WTC11 (cell line): ENCODE measurements around the gene MAP7. TPM values are rescaled to one million over a fixed set of nuclear protein-coding genes. Genes with fewer than 3 reads are reported as not detected.

Experiments used
- ATAC-seq: fragments of 200-7000 bp; cut with Tn5 transposase; 2 replicates; pipeline ENCODE4 v1.10.0; 2021; ENCODE audit warnings: mild to moderate bottlenecking, moderate library complexity
- CTCF ChIA-PET: fragments of 300-600 bp; sonication (Branson Sonifier 250); formaldehyde crosslinking; loops from one replicate; lab custom pipeline; 2021; ENCODE audit warnings: antibody characterized with exemption; lab: Charles Lee
- POLR2A ChIA-PET: fragments of 350-600 bp; sonication (Branson Sonifier 250); formaldehyde crosslinking; loops from one replicate; lab custom pipeline; 2021; ENCODE audit warnings: antibody characterized with exemption; lab: Charles Lee
- DNase-seq: peaks from one replicate; pipeline ENCODE4 v3.0.0; 2021; ENCODE audit warnings: low spot score
- H3K27ac Mint-ChIP-seq: 2 replicates; pipeline ENCODE4 v1.8.0; 2021; ENCODE audit warnings: mixed read lengths
- H3K27me3 Mint-ChIP-seq: 2 replicates; pipeline ENCODE4 v1.8.0; 2021; ENCODE audit warnings: low read depth, mild to moderate bottlenecking, moderate library complexity, mixed read lengths
- H3K36me3 Mint-ChIP-seq: 2 replicates; pipeline ENCODE4 v1.8.0; 2021; ENCODE audit warnings: mixed read lengths
- H3K4me1 Mint-ChIP-seq: 2 replicates; pipeline ENCODE4 v1.8.0; 2022; ENCODE audit warnings: mixed read lengths
- H3K4me3 Mint-ChIP-seq: 2 replicates; pipeline ENCODE4 v1.8.0; 2021; ENCODE audit warnings: mild to moderate bottlenecking, moderate library complexity, mixed read lengths
- H3K9me3 Mint-ChIP-seq: 2 replicates; pipeline ENCODE4 v1.8.0; 2021; ENCODE audit warnings: mixed read lengths
- CREM ChIP-seq: sonication (generic); formaldehyde crosslinking; IDR thresholded peaks from 2 replicates; pipeline ENCODE4 v1.8.1; 2022; ENCODE audit warnings: mild to moderate bottlenecking, missing genetic modification reagents, moderate library complexity
- ESRRA ChIP-seq: sonication (generic); formaldehyde crosslinking; IDR thresholded peaks from 2 replicates; pipeline ENCODE4 v1.8.1; 2022; ENCODE audit warnings: mild to moderate bottlenecking, missing genetic modification reagents, borderline replicate concordance
- KAT7 ChIP-seq: sonication (generic); formaldehyde crosslinking; IDR thresholded peaks from 2 replicates; pipeline ENCODE4 v1.8.1; 2023; ENCODE audit warnings: missing genetic modification reagents, mild to moderate bottlenecking, borderline replicate concordance
- MYBL2 ChIP-seq: sonication (generic); formaldehyde crosslinking; IDR thresholded peaks from 2 replicates; pipeline ENCODE4 v1.8.1; 2023; ENCODE audit warnings: mild to moderate bottlenecking, moderate library complexity, missing genetic modification reagents
- NR2C2 ChIP-seq: sonication (generic); formaldehyde crosslinking; IDR thresholded peaks from 2 replicates; pipeline ENCODE4 v1.8.0; 2022; ENCODE audit warnings: mild to moderate bottlenecking, missing genetic modification reagents
- NR3C1 ChIP-seq: sonication (generic); formaldehyde crosslinking; conservative IDR thresholded peaks from 2 replicates; pipeline ENCODE4 v1.8.1; 2023; ENCODE audit warnings: low read depth, mild to moderate bottlenecking, missing genetic modification reagents
- SP1 ChIP-seq: sonication (generic); formaldehyde crosslinking; conservative IDR thresholded peaks from 2 replicates; pipeline ENCODE4 v1.8.1; 2022; ENCODE audit warnings: missing genetic modification reagents
- ZNF232 ChIP-seq: sonication (generic); formaldehyde crosslinking; IDR thresholded peaks from 2 replicates; pipeline ENCODE4 v1.8.0; 2022; ENCODE audit warnings: mild to moderate bottlenecking, missing genetic modification reagents
- ZNF263 ChIP-seq: sonication (generic); formaldehyde crosslinking; IDR thresholded peaks from 2 replicates; pipeline ENCODE4 v1.8.1; 2022; ENCODE audit warnings: low read depth, mild to moderate bottlenecking, moderate library complexity, missing genetic modification reagents
- ZNF317 ChIP-seq: sonication (generic); formaldehyde crosslinking; IDR thresholded peaks from 2 replicates; pipeline ENCODE4 v1.8.1; 2023; ENCODE audit warnings: low read depth, mild to moderate bottlenecking, moderate library complexity, missing genetic modification reagents, borderline replicate concordance
- ZNF396 ChIP-seq: fragments of 250-450 bp; sonication (Bioruptor Pico); IDR thresholded peaks from 2 replicates; pipeline ENCODE4 v1.8.0; 2021; ENCODE audit warnings: mild to moderate bottlenecking, moderate library complexity, borderline replicate concordance
- ZNF416 ChIP-seq: fragments of 250-450 bp; sonication (Bioruptor Pico); IDR thresholded peaks from 2 replicates; pipeline ENCODE4 v1.9.0; 2021; ENCODE audit warnings: mild to moderate bottlenecking, inconsistent platforms
- ZNF423 ChIP-seq: fragments of 250-450 bp; sonication (Bioruptor Pico); IDR thresholded peaks from 2 replicates; pipeline ENCODE4 v2.1.2; 2022; ENCODE audit warnings: mild to moderate bottlenecking, moderate library complexity
- total RNA-seq: library from RNA; stranded (reverse); gene quantifications from 3 replicates; pipeline ENCODE4 v1.2.3, GENCODE V29; 2021
- TF ChIP-seq, protein P1 (sequence below): fragments of 250-450 bp; sonication (Bioruptor Pico); IDR thresholded peaks from 2 replicates; pipeline ENCODE4 v1.9.0; 2021; ENCODE audit warnings: mild to moderate bottlenecking, borderline replicate concordance
- TF ChIP-seq, protein P2 (sequence below): sonication (generic); formaldehyde crosslinking; IDR thresholded peaks from 2 replicates; pipeline ENCODE4 v1.8.1; 2023; ENCODE audit warnings: mild to moderate bottlenecking, moderate library complexity, missing genetic modification reagents
- TF ChIP-seq, protein P3 (sequence below): sonication (generic); formaldehyde crosslinking; IDR thresholded peaks from 2 replicates; pipeline ENCODE4 v1.8.0; 2022; ENCODE audit warnings: mild to moderate bottlenecking, missing genetic modification reagents

MAP7 gene
- total RNA-seq, 1 experiment from 2014 or later, result 56.6 TPM

DNA sequence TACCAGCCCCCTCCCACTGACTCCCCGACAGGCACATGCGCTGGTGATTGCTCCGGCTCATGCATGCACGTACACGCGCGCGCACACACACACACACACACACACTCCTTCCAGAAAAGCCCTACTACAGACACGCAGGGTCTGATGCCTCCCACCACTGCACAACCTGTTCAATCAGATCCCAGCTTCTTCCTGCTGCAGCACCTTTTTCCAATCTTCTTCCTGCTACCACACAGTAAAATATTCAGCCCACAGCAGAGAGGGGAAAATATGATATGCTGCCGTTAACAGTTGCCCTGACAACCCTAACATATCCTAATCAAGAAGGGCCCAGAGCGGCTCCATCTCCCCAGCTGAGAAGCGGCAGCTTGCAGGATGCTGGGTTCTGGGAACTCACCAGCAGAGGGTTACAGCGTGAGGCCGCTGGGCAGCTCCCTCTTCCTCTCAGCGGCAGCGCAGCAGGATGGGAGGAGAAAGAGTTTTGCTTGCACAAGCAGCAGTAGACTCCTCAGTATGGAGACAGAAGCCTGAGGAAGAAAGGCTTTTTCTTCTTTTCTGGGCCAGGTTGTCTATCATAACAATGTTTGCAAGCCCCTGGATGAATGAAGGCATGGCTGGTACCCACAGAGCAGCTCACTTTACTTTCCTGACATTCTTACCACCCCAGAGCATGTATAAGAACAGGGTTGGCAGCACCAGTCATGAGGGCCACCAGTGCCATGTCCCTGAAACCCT lies 23.9 kb downstream of the MAP7 start:
- Mint-ChIP-seq H3K27me3 (no peaks in the 10 kb centered on the region), H3K4me3 (peak overlapping the region; percentile 38), H3K9me3 (no peaks in the 10 kb centered on the region), H3K27ac (peak overlapping the region; percentile 42; the same call in 1 of the 2 replicates), H3K4me1 (peaks cover 60% of the 10 kb centered on the region), H3K36me3 (no peaks in the 10 kb centered on the region)
- ATAC-seq, result peak; percentile 92
- peak; percentile 50; the same call in 1 of the 2 replicates for TF ChIP-seq ZNF423 (CRISPR knock-in tag)
- TF ChIP-seq, protein P1, sequence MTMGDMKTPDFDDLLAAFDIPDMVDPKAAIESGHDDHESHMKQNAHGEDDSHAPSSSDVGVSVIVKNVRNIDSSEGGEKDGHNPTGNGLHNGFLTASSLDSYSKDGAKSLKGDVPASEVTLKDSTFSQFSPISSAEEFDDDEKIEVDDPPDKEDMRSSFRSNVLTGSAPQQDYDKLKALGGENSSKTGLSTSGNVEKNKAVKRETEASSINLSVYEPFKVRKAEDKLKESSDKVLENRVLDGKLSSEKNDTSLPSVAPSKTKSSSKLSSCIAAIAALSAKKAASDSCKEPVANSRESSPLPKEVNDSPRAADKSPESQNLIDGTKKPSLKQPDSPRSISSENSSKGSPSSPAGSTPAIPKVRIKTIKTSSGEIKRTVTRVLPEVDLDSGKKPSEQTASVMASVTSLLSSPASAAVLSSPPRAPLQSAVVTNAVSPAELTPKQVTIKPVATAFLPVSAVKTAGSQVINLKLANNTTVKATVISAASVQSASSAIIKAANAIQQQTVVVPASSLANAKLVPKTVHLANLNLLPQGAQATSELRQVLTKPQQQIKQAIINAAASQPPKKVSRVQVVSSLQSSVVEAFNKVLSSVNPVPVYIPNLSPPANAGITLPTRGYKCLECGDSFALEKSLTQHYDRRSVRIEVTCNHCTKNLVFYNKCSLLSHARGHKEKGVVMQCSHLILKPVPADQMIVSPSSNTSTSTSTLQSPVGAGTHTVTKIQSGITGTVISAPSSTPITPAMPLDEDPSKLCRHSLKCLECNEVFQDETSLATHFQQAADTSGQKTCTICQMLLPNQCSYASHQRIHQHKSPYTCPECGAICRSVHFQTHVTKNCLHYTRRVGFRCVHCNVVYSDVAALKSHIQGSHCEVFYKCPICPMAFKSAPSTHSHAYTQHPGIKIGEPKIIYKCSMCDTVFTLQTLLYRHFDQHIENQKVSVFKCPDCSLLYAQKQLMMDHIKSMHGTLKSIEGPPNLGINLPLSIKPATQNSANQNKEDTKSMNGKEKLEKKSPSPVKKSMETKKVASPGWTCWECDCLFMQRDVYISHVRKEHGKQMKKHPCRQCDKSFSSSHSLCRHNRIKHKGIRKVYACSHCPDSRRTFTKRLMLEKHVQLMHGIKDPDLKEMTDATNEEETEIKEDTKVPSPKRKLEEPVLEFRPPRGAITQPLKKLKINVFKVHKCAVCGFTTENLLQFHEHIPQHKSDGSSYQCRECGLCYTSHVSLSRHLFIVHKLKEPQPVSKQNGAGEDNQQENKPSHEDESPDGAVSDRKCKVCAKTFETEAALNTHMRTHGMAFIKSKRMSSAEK, result no peak
- DNase-seq, result peak; percentile 72
- POLR2A ChIA-PET, result interaction anchor here (1.4 to 1.8 kb wide), 2 partner anchors 24 to 236 kb away, joined by 3 to 8 read pairs; partner anchors contain the start of genes BCLAF1 and MAP7
- CTCF ChIA-PET, result interaction anchor here (0.6 to 4.9 kb wide), 19 partner anchors 8 to 401 kb away, joined by 3 to 70 read pairs (median 4); partner anchors contain the start of gene MAP7

DNA sequence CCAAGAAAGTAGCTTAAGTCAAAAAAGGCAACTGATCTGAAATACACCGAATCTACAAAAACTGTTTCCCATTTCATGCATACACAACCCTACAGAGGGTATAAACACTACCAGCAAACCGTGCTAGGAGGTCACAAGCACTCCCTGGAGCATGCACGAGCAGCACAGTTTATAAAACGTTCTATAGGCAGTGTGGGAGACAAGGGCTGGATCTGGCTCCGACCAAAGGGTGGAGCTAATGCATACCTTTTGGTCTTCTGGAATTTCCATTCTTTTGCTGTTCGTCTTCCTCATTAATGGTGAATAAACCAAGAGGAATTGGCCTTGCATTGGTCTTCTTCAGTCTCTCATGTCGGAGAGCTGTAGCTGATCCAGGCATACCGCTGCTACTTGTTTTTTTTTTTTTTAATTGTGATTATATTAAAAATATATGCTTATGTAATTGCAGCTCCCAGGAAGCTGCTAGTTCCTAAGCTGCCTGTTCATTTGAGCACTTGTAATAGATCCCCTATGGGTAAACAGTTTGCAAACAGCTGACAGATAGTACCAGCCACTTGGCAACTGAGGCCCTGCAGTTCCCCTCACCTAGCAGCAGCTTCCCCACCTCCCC lies 24.5 kb downstream of the MAP7 start:
- ChIA-PET CTCF (interaction anchor here (0.6 to 4.9 kb wide), 19 partner anchors 8 to 401 kb away, joined by 3 to 70 read pairs (median 4); partner anchors contain the start of gene MAP7), POLR2A (interaction anchor here (1.4 to 1.8 kb wide), 2 partner anchors 25 to 236 kb away, joined by 3 to 8 read pairs; partner anchors contain the start of genes BCLAF1 and MAP7)
- Mint-ChIP-seq H3K36me3 (no peaks in the 10 kb centered on the region), H3K27ac (peak overlapping the region; percentile 83), H3K4me1 (peaks cover 56% of the 10 kb centered on the region), H3K27me3 (no peaks in the 10 kb centered on the region), H3K4me3 (peak overlapping the region; percentile 38), H3K9me3 (no peaks in the 10 kb centered on the region)
- ATAC-seq (peak; percentile 47), DNase-seq (no peak)
- TF ChIP-seq, protein P2, sequence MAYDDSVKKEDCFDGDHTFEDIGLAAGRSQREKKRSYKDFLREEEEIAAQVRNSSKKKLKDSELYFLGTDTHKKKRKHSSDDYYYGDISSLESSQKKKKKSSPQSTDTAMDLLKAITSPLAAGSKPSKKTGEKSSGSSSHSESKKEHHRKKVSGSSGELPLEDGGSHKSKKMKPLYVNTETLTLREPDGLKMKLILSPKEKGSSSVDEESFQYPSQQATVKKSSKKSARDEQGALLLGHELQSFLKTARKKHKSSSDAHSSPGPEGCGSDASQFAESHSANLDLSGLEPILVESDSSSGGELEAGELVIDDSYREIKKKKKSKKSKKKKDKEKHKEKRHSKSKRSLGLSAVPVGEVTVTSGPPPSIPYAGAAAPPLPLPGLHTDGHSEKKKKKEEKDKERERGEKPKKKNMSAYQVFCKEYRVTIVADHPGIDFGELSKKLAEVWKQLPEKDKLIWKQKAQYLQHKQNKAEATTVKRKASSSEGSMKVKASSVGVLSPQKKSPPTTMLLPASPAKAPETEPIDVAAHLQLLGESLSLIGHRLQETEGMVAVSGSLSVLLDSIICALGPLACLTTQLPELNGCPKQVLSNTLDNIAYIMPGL, result no peak
- TF ChIP-seq CREM (CRISPR knock-in tag), result no peak
- no peak for TF ChIP-seq ZNF416 (CRISPR knock-in tag)
- no peak for TF ChIP-seq KAT7 (CRISPR knock-in tag)
- TF ChIP-seq ZNF396 (CRISPR knock-in tag), result no peak
- no peak for TF ChIP-seq NR3C1
- no peak for TF ChIP-seq MYBL2 (CRISPR knock-in tag)
- no peak for TF ChIP-seq ZNF232 (CRISPR knock-in tag)
- no peak for TF ChIP-seq ESRRA (CRISPR knock-in tag)
- TF ChIP-seq ZNF263 (CRISPR knock-in tag), result no peak
- TF ChIP-seq ZNF317, result no peak
- TF ChIP-seq NR2C2, result no peak
- no peak for TF ChIP-seq SP1
- TF ChIP-seq, protein P3, sequence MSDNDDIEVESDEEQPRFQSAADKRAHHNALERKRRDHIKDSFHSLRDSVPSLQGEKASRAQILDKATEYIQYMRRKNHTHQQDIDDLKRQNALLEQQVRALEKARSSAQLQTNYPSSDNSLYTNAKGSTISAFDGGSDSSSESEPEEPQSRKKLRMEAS, result no peak
